MM.1S (cell line): Measurements from ENCODE around the gene LYSMD4.

Source experiments
- DNase-seq: peaks from one replicate; pipeline ENCODE4 v3.0.0-alpha.2; 2015
- H2AFZ ChIP-seq: fragments of 300-600 bp; sonication (generic); 2 replicates; pipeline ENCODE4 v1.6.0; 2016; ENCODE audit warnings: antibody characterized with exemption, low read length
- H3F3A ChIP-seq: fragments of 300-600 bp; sonication (generic); 2 replicates; pipeline ENCODE4 v1.6.1; 2016; ENCODE audit warnings: mild to moderate bottlenecking, antibody characterized with exemption, low read length, moderate library complexity, mixed read lengths; ENCODE audit not compliant: insufficient read depth
- H3K27ac ChIP-seq: fragments of 300-600 bp; sonication (generic); 2 replicates; pipeline ENCODE4 v1.5.1; 2016; ENCODE audit warnings: mild to moderate bottlenecking, low read length
- H3K27me3 ChIP-seq: fragments of 300-600 bp; sonication (generic); replicated peaks from 2 replicates; pipeline ENCODE4 v1.6.0; 2016; ENCODE audit warnings: low read length; ENCODE audit not compliant: insufficient read depth
- H3K36me3 ChIP-seq: fragments of 300-600 bp; sonication (generic); replicated peaks from 2 replicates; pipeline ENCODE4 v1.6.1; 2016; ENCODE audit warnings: mild to moderate bottlenecking, low read length, mixed read lengths; ENCODE audit not compliant: insufficient read depth
- H3K4me1 ChIP-seq: fragments of 300-600 bp; sonication (generic); 2 replicates; pipeline ENCODE4 v1.6.1; 2016; ENCODE audit warnings: low read length, mixed read lengths
- H3K4me2 ChIP-seq: fragments of 300-600 bp; sonication (generic); 2 replicates; pipeline ENCODE4 v1.6.0; 2016; ENCODE audit warnings: low read depth, low read length
- H3K4me3 ChIP-seq: fragments of 300-600 bp; sonication (generic); 2 replicates; pipeline ENCODE4 v1.5.1; 2016; ENCODE audit warnings: low read length, mixed read lengths
- H3K79me2 ChIP-seq: fragments of 300-600 bp; sonication (generic); 2 replicates; pipeline ENCODE4 v1.6.1; 2016; ENCODE audit warnings: mixed run types, low read length, mixed read lengths
- H3K9ac ChIP-seq: fragments of 300-600 bp; sonication (generic); 2 replicates; pipeline ENCODE4 v1.6.1; 2016; ENCODE audit warnings: low read length, mixed read lengths
- H3K9me2 ChIP-seq: fragments of 300-600 bp; sonication (generic); replicated peaks from 2 replicates; pipeline ENCODE4 v1.6.1; 2016; ENCODE audit warnings: mild to moderate bottlenecking, low read length, mixed read lengths; ENCODE audit not compliant: insufficient read depth
- H3K9me3 ChIP-seq: fragments of 300-600 bp; sonication (generic); replicated peaks from 2 replicates; pipeline ENCODE4 v1.6.1; 2016; ENCODE audit warnings: mild to moderate bottlenecking, low read length, mixed read lengths; ENCODE audit not compliant: insufficient read depth
- H4K20me1 ChIP-seq: fragments of 300-600 bp; sonication (generic); 2 replicates; pipeline ENCODE4 v1.6.1; 2016; ENCODE audit warnings: mild to moderate bottlenecking, low read length, moderate library complexity, mixed read lengths; ENCODE audit not compliant: insufficient read depth
- EZH2 ChIP-seq: fragments of 300-600 bp; sonication (generic); optimal IDR thresholded peaks from 2 replicates; pipeline ENCODE3; 2017; ENCODE audit warnings: low read depth, mild to moderate bottlenecking, antibody characterized with exemption, low read length, mixed read lengths
- EZH2phosphoT487 ChIP-seq: fragments of 300-600 bp; sonication (generic); IDR thresholded peaks from 2 replicates; pipeline ENCODE4 v1.6.1; 2018; ENCODE audit warnings: antibody characterized with exemption, low read length
- TF ChIP-seq, protein P1 (sequence below): fragments of 300-600 bp; sonication (generic); IDR thresholded peaks from 2 replicates; pipeline ENCODE4 v1.5.1; 2016; ENCODE audit warnings: antibody characterized with exemption, low read length, mixed read lengths

The LYSMD4 gene

DNA sequence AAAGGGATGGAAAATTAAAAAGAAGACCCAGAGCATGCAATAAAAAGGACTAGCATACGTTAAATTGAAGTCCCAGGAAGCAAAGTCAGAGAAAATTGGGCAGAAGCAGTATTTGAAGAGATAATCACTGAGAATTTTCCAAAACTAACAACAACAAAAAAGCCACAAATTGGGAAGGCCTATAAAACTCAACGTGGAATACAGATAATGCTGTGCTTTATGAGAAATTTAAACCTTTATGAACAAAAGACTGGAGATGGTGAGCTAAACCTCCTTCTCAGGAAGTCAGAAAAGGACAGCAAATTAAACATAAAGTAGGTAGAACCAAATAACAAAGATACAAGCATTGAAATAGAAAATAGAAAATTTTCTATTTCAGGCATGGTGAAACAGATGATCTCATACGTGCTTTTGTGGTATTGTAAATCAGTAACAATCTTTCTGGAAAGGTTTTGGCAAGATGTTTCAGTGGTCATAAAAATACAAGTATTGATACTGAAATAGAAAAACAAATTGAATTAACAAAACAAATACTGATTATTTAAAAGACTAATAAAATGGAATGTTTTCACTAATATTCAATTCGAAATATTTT lies 55.6 kb downstream of the LYSMD4 start:
- H3K27ac ChIP-seq = peak overlapping the region; percentile 62; the same call in 1 of the 2 replicates
- no peaks in the 10 kb centered on the region for H3K79me2 ChIP-seq
- H3K9me2 ChIP-seq = no peaks in the 10 kb centered on the region
- H3K9me3 ChIP-seq = no peaks in the 10 kb centered on the region
- 0 out of 2 replicates have a peak, but pooled peaks cover 5% of the 10 kb centered on the region for H3F3A ChIP-seq
- no peaks in the 10 kb centered on the region for H4K20me1 ChIP-seq
- peak; percentile 46 for DNase-seq
- no peaks in the 10 kb centered on the region for H3K27me3 ChIP-seq
- H3K9ac ChIP-seq = peak overlapping the region; percentile 12; the same call in 1 of the 2 replicates
- H3K4me2 ChIP-seq = peak overlapping the region; percentile 55
- no peak overlapping the region for H2AFZ ChIP-seq
- H3K4me1 ChIP-seq = peaks cover 15% of the 10 kb centered on the region
- H3K4me3 ChIP-seq = no peak overlapping the region
- no peak for TF ChIP-seq EZH2
- TF ChIP-seq, protein P1, sequence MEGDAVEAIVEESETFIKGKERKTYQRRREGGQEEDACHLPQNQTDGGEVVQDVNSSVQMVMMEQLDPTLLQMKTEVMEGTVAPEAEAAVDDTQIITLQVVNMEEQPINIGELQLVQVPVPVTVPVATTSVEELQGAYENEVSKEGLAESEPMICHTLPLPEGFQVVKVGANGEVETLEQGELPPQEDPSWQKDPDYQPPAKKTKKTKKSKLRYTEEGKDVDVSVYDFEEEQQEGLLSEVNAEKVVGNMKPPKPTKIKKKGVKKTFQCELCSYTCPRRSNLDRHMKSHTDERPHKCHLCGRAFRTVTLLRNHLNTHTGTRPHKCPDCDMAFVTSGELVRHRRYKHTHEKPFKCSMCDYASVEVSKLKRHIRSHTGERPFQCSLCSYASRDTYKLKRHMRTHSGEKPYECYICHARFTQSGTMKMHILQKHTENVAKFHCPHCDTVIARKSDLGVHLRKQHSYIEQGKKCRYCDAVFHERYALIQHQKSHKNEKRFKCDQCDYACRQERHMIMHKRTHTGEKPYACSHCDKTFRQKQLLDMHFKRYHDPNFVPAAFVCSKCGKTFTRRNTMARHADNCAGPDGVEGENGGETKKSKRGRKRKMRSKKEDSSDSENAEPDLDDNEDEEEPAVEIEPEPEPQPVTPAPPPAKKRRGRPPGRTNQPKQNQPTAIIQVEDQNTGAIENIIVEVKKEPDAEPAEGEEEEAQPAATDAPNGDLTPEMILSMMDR = no peak
- no peak for TF ChIP-seq EZH2phosphoT487
- H3K36me3 ChIP-seq = no peaks in the 10 kb centered on the region
